Uterus (tissue), 2 donors: ENCODE data around the gene UBR7.

ENCODE experiments used
- POLR2A ChIP-seq, 2 donors: fragments of 450-650 bp; IDR thresholded peaks; one replicate each; pipeline ENCODE4 v1.6.1; 2016; ENCODE audit warnings: antibody characterized with exemption in 2 of 2, mild to moderate bottlenecking in 1 of 2, moderate library complexity in 1 of 2
- TF ChIP-seq, protein P1 (sequence below), 4 experiments: fragments of 200-600 bp in 2 of 4; fragments of 450-650 bp in 2 of 4; sonication (generic) in 2 of 4; IDR thresholded peaks; one replicate each; pipeline ENCODE4 v1.5.1; 2016 to 2019; ENCODE audit warnings: antibody characterized with exemption in 4 of 4, mild to moderate bottlenecking in 2 of 4, moderate library complexity in 1 of 4

DNA sequence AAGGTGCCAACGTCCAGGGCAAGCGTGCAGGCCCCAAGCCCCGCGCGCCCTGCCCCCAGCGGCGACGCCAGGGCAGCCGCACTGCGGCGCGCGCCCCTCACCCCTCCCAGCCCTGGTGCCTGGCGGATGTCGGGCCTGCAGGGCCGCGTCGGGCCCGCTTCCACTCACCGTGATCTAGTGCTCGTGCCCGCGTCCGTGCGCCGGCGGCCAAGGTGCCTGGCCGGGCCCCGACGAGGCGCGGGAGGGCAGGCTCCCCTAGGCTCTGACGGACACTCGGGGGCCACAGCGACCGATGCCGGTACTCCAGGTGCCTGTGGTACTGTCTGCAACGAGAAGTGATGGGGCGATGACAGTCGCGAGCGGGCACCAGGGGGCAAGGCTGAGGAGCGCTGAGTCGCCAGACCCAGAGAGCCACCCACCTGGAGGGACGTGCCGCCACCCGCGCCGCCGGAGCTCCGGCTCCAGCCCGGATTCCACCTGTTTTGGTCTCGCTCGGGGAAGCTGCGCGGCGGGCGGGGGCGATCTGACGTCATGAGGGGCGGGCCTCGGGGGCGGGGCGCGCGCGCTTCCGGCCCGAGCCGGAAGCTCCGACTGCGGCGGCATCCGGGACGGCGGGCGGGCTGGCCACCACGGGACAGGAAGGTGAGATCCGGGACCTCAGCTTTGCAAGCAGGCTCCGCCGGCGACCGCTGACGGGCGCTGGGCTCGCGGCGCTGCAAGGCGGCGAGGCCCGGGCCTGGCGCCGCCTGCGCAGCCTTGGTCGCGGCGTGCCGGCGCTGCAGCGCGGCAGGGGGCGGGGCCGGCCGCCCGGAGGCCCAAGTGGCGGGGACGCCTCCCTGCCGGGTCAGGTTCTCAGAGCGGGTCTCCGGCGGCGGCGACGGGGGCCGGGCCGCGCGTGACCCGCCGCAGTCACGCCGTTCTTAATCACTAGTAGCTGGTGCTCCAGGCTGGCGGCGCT, 22.4 kb upstream of the UBR7 start, which contains the start of the genes LYSET and MOAP1:
- TF ChIP-seq, protein P1, sequence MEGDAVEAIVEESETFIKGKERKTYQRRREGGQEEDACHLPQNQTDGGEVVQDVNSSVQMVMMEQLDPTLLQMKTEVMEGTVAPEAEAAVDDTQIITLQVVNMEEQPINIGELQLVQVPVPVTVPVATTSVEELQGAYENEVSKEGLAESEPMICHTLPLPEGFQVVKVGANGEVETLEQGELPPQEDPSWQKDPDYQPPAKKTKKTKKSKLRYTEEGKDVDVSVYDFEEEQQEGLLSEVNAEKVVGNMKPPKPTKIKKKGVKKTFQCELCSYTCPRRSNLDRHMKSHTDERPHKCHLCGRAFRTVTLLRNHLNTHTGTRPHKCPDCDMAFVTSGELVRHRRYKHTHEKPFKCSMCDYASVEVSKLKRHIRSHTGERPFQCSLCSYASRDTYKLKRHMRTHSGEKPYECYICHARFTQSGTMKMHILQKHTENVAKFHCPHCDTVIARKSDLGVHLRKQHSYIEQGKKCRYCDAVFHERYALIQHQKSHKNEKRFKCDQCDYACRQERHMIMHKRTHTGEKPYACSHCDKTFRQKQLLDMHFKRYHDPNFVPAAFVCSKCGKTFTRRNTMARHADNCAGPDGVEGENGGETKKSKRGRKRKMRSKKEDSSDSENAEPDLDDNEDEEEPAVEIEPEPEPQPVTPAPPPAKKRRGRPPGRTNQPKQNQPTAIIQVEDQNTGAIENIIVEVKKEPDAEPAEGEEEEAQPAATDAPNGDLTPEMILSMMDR (IDR thresholded peaks at IDR 0.05): peak in 2 of 4 experiments; percentile 19 to 29
- peak; percentile 35 to 77 for TF ChIP-seq POLR2A (IDR thresholded peaks at IDR 0.05)
